GM12872 (cell line): Measurements from ENCODE around the gene FTO.

Experiments
- CTCF ChIP-seq: IDR thresholded peaks from 3 replicates; pipeline ENCODE4 v1.5.1; 2011; ENCODE audit warnings: low read depth, mild to moderate bottlenecking, low read length, moderate library complexity; ENCODE audit not compliant: insufficient read depth

The FTO gene

GRCh38 chr16:53756275-53756996 is 52.5 kb downstream of the FTO start:
- no peak for TF ChIP-seq CTCF

GRCh38 chr16:53757971-53758609 is 54.1 kb downstream of the FTO start:
- no peak for TF ChIP-seq CTCF

GRCh38 chr16:53761962-53762703 is 58.2 kb downstream of the FTO start:
- TF ChIP-seq CTCF, result no peak

- no peak for TF ChIP-seq CTCF
These were observed 62.5 kb downstream of the FTO start for GRCh38 chr16:53766304-53767016.

- TF ChIP-seq CTCF, result no peak
These were observed 64.2 kb downstream of the FTO start for GRCh38 chr16:53768167-53768566.

GRCh38 chr16:53768593-53768992 is 64.6 kb downstream of the FTO start:
- no peak for TF ChIP-seq CTCF

GRCh38 chr16:53769185-53769584 is 65.2 kb downstream of the FTO start:
- no peak for TF ChIP-seq CTCF
